Sciatic nerve (tissue), 2 donors: Measurements from ENCODE around the gene PNMA8A. TPM values are rescaled to one million over a fixed set of nuclear protein-coding genes. Genes with fewer than 3 reads are reported as not detected.
A peak's percentile ranks its signal among the peaks of the same experiment; 100 is the strongest.

Experiments used
- ATAC-seq: fragments of 200-7000 bp; cut with Tn5 transposase; one replicate; pipeline ENCODE4 v1.9.1; 2020; ENCODE audit warnings: mild to moderate bottlenecking, moderate library complexity
- DNase-seq: peaks from one replicate; pipeline ENCODE4 v3.0.0-alpha.2; 2020; ENCODE audit warnings: low spot score
- intact Hi-C: fragments of 100-400 bp; cut with DNase I; formaldehyde crosslinking; loops from one replicate; pipeline ENCODE4 v1.14.2; 2022
- total RNA-seq: library from RNA; stranded (reverse); fragmentation: NEBNext Ultra II Directional; extraction: Animal tissue kit (Norgen Biotek cat#: 25700); gene quantifications from one replicate; pipeline ENCODE4 v1.2.1, GENCODE V29; 2021
- donor health status: DM: no; HTN: no; CAD: no.
- donor health status: DM: no; HTN: no; CAD: no.

The PNMA8A gene
- total RNA-seq, 1 donor from 2014 or later, result 9.3 TPM

DNA sequence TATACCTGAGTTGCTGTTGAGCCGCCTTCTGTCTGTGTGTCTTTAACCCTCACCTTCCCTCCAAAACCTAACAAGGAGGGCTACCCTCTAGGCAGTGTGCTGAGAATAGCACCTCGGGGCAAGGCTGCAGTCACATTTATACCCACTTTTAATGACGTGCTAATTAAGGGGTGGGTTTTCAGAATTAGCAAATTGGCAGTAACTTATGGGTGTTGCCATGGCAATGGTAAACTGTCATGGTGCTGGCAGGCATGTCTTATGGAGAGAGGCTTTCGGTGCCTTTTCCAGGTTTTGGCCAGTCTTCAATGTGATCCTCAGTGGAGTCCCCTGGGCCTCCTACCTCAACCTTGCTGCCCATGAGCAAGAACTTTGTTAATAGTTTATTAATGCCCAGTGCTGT is 1.2 kb upstream of the PNMA8A start:
- ATAC-seq (no peak), DNase-seq (no peak)
- intact Hi-C loops, result no loop called here

DNA sequence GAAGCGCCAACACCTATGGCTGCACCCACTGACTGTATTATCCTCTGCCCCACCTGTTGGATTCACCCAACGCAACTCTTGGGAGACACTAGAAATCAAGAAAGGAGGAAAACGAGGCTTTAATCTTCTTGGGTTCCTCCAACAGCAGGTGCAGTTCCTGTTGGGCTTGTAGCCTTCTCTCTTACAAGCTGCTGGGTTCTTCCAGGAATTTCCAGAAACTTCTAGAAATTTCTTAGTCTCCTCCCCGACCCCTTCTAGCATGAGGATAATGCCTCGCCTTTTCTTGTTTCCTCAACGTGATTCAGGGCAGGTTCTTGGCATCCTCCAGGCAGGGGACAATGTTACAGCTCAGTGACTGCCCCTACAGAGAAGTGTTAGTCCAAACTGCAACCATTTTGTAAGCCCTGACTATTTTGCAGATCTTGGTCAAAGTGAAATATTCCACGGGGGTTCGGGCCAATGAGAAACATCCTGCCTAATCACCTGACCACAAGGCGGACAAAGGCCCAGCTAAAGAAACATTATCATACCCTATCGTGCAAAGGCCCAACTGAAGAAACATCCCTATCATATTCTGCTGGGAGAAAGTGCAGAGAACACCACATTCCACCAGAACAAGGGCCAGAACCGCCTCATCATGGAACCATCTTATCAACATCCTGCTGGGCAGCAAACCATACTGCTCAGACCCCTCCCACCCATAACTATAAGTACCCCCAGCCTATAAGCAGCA is 614 bp upstream of the PNMA8A start:
- intact Hi-C loops, result no loop called here
- DNase-seq (no peak), ATAC-seq (no peak)

DNA sequence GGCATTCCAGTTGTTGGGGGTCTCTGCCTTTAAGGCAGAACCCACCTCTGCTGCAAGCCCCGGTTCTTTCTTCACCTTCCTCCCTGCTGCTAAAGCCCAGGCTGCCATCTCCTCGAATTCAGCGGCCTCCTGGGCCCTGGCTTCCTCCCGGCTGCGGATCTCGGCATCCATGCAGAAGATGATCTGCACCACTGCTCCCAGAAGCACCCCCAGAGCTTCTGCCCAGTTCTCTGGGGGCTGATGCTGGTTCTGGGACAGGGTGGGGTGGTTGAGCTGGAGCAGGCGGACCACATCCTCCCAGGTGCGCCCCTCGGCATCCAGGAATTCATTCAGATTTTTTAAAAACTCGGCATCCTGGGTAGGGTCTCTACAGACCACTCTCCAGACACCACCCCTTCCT is 987 bp downstream of the PNMA8A start:
- intact Hi-C loops, result no loop called here
- DNase-seq (no peak), ATAC-seq (no peak)

DNA sequence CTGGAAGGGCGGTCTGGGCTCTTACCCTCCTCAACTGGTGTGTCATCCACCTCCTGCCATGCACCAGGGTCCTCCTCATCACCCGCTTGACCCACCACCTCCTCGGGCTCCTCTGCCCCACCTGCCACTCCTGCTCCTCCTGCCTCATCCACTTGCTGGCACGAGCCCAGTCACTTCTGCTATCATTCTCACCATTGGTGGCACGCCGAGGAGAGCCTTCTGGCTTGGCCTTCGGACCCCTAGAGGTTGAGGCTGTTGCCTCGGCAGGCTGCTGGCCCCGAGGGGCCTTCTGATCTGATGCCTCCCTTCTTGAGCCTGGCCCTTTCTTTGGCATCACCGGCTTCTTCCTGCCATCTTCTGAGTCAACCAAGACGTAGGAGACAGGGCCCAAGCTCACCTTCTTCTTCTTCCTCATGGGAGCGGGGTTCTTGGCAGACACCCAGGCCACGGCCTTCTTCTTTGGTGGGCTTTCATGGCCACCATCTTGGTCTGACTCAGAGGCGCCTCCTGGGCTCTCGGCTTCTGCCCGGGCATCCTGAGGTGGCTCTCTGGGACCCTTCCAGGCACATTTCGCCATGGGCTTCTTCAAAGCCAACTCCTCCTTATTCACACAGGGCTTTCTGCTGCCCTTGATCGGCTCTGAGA is 1.7 kb downstream of the PNMA8A start:
- intact Hi-C loops, result no loop called here
- DNase-seq (no peak), ATAC-seq (no peak)

DNA sequence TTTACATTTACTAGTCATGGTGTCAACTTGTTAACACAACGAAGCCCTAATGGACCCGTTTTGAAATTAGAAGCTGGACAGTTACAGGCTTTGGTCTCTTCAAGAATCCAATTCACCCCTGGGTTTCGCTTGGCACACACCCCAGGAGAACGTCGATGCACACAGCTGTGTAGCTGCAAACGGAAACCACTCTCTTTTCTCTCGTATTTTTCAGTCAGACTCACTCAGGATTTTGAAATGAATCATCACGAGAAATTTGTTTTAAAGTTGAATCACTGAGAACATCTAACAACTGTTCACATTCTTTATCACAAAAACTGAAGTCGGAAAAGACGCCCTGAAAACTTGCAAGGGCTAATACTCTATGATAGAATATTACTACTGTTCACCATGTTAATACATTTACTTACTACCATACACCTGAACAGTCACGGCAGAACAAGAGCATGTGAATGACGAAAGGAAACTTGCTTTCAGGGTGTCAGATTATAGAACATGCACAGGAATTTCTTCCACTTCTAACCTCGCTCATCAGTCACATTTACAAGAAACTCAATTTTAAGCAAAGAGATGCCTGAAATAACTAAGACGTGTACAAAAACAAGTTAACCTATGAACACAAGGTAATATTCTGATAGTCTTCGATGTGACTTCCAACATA is 4.7 kb downstream of the PNMA8A start:
- ATAC-seq, result no peak
- intact Hi-C loops, result no loop called here
- DNase-seq, result peak; percentile 73

DNA sequence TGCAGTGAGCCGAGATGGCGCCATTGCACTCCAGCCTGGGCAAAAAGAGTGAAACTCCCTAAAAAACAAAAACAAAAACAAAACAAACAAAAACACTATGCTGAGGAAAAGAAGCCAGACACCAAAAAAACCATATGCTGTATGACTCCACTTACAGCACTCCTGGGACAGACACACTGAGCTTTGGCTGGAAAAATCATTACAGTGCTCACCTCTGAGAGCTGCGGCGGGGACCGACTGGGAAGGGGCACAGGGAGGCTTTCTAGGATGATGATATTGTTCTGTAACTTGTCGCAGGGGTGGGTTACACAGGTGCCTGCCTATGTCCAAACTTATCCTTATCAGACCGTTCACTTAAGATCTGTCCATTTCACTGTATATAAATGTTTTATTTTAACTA is 7.8 kb downstream of the PNMA8A start:
- intact Hi-C loops, result loop anchor here (5.0 kb wide), 1 partner anchor 1351 kb away; no protein-coding TSS in a partner anchor

DNA sequence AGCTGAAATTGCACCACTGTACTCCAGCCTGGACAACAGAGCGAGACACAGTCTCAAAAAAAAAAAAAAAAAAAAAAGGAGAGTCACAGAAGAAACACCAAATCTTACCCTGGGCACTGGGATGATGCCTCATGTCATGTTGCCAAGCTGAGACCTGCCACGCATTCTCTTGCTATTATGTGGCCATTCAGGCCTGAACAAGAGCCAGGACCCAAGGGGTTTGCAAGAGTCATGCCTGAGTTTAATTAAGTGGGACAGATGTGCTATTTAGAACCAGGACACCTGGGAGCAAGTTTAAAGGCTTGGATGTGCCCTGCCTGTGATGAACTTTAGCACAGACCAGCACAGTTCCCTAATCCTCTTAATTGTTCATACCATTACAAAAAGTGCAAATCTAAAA is 9.8 kb downstream of the PNMA8A start:
- DNase-seq (no peak), ATAC-seq (no peak)
- intact Hi-C loops, result loop anchor here (5.0 kb wide), 1 partner anchor 1349 kb away; no protein-coding TSS in a partner anchor

More for the DNA sequence above, 7.8 kb downstream of the PNMA8A start:
- ATAC-seq, result no peak
- no peak for DNase-seq

DNA sequence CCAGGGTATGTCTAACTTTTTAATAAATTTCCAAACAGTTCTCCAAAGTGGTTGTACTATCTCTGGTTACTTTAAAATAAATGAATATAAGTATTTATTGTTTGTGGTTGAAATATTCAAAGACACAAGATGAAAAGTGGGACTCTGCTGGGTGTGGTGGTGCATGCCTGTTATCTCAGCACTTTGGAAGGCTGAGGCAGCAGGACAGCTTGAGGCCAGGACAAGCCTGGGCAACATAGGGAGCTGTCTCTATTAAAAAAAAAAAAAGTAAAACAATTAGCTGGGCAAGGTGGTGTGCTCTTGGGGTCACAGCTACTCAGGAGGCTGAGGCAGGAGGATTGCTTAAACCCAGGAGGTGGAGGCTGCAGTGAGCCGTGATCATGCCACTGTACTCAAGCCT is 10.4 kb downstream of the PNMA8A start:
- no peak for DNase-seq
- ATAC-seq, result no peak
- intact Hi-C loops, result loop anchor here (5.0 kb wide), 1 partner anchor 1349 kb away; no protein-coding TSS in a partner anchor

DNA sequence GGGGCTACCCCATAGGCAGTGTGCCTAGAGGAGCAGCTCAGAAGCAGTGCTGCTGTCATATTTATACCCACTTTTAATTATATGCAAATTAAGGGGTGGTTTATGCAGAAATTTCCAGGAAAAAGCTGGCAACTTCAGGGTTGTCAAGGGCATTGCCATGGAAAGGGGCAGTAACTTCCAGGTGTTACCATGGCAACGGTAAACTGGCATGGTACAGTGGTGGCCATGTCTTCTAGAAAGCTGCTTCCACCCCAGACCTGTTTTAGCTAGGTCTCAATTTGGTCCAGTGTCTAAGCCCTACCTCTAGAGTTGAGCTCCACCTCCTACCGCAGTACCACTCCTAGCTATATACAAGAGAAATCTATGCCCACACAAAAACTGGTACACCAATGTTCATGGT is 11.3 kb downstream of the PNMA8A start:
- DNase-seq, result no peak
- intact Hi-C loops, result loop anchor here (5.0 kb wide), 1 partner anchor 1348 kb away; no protein-coding TSS in a partner anchor
- no peak for ATAC-seq

DNA sequence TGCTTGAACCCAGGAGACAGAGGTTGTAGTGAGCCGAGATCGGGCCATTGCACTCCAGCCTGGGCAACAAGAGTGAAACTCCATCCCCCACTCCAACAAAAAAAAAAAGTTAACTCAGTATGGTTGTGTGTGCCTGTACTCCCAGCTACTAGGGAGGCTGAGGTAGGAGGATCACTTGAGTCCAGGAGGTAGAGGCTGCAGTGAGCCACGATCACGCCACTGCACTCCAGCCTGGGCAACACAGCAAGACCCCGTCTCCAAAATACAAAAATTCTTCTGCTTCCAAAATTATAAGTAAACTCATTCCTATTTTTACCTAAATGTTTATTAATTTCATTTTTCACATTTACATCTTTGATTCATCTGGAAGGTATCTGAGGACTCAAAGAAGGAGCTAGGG is 14.4 kb downstream of the PNMA8A start:
- ATAC-seq, result no peak
- intact Hi-C loops, result no loop called here
- no peak for DNase-seq

DNA sequence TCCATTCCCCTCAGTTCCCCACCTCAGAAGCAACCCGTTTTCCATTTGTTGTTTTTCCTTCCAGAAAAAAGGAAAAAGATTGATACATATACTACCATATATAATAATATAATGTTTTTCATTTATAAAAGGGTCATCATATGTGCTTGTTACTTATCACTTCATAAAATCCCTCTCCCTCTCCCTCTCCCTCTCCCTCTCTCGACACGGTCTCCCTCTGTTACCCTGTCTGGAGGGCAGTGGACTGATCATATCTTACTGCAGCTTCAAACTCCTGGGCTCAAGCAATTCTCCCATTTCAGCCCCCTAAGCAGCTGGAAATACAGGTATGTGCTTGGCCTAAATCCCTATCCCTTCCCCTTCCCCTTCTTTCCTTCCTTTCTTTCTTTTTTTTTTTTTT is 17.1 kb downstream of the PNMA8A start:
- intact Hi-C loops, result no loop called here
- no peak for ATAC-seq
- no peak for DNase-seq

DNA sequence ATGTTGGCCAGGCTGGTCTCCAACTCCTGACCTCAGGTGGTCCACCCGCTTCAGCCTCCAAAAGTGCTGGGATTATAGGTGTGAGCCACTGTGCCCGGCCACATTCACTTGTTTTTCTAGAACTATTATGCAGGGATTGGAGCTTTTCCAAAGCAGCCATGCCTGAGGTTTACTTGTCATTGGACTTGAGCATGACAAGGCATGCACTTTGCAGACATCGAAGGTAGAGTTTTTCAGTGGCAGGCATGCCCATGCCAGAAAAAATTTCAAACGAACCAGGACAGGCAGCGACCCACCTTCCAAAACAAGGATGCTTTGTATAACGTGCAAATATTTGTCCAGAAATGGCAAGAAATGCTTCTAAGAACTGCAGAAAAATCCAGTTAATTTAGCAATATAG is 17.7 kb downstream of the PNMA8A start:
- no peak for DNase-seq
- ATAC-seq, result no peak
- intact Hi-C loops, result no loop called here

DNA sequence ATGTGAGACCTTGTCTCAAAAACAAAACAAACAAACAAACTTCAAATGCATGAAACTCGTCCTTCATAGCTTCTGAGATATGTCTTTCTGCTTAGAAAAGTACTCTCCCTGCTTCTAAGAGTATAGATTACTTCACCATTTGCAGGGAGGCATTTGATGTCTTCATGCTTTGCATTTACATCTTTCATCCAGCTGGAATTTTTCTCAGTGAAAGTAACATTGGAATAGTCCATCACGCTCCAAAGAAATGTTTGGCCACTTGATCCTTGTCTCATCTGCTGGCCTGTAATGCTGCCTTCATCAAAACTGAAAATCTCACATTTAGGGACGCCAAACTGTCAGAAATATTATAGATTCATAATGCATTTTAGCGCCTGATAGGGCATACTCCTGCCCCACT is 19.2 kb downstream of the PNMA8A start:
- intact Hi-C loops, result no loop called here
- no peak for DNase-seq
- ATAC-seq, result no peak

DNA sequence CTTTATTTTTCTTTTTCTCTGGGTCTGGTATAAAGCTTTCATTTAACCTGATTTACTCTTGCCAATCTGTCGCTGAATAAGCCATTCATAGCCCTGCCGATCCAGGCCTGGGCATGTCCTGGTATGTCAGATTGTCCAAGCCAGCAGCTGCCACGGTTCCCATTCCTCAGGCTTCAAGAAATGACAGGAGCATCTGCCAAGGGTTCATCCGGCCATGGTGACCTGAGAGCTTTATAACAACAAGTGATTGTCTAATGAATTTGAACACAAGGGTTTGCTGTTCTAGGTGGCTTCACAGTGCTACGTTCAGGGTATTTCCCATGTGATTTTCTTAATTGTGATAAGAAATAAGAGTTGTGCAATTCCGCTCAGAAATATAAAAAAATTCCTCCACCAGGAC is 20.0 kb downstream of the PNMA8A start:
- DNase-seq (no peak), ATAC-seq (peak; percentile 71)
- intact Hi-C loops, result no loop called here

DNA sequence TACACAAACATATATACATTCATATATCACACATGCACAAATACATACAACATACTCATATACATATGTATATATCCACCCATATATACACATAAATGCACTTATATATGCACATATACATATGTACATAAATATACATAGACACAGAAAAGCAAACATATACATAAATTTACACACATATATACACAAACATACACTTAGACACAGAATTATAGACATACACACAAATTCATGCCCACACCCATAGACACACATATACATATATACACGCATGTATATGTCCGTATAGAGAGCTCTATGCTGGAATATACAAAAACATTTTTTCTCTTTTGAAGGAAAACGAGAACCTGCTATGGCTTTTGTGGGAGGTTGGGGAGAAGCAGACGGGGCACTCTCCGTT is 20.6 kb downstream of the PNMA8A start:
- intact Hi-C loops, result no loop called here
- no peak for DNase-seq
- no peak for ATAC-seq

DNA sequence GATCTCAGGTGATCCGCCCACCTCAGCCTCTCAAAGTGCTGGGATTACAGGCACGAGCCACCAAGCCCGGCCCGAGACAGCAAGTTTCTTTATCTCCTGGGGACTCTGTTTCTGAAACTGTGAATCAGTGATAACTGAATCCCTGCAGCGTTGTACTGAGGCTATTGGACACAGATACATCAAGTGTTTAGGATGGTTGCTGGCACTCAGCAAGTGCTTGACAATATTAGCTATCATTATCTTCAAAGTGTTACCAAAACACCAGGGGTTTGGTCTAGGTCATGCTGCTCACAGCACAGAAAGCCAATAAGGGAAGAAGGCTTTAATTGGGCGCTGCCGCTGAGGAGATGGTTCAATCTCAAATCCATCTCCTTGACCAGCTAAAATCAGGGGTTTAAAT is 22.1 kb downstream of the PNMA8A start:
- intact Hi-C loops, result no loop called here
- no peak for DNase-seq
- no peak for ATAC-seq

DNA sequence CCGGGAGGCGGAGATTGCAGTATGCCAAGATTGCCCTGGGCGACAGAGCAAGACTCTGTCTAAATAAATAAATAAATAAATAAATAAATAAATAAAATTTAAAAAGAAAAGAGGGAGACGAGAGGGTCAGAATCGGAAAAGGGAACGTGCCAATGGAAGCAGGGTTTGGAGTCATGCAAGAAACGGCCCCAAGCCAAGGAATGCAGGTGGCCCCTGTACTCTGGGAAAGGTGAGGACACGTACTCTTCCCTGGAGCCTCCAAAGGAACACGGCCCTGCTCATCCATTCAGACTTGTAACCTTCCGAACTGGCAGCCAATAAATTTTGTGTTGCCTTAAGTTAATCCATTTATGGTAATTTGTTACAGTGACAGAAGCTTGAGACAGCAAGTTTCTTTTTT is 22.8 kb downstream of the PNMA8A start:
- no peak for ATAC-seq
- no peak for DNase-seq
- intact Hi-C loops, result no loop called here

DNA sequence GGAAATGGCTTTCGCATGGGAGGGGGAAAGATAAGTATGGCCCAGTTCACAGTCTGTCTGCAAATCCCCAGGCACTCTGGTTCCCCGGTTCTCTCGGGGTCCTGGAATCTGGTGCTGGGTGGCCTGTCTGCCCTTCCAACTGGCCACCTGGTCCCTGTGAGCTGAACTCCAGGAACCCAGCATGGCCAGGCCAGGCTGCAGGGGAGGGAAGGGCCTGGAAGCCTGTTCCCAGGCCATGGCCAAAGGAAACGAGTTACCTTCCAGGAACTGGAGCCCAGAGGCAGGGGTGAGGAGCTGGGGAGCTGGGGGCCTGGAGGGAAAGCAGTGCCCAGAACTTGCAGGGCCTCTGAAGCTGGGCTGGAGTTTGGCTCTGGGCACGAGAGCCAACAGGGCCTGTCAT is 23.5 kb downstream of the PNMA8A start:
- DNase-seq (no peak), ATAC-seq (no peak)
- intact Hi-C loops, result no loop called here

DNA sequence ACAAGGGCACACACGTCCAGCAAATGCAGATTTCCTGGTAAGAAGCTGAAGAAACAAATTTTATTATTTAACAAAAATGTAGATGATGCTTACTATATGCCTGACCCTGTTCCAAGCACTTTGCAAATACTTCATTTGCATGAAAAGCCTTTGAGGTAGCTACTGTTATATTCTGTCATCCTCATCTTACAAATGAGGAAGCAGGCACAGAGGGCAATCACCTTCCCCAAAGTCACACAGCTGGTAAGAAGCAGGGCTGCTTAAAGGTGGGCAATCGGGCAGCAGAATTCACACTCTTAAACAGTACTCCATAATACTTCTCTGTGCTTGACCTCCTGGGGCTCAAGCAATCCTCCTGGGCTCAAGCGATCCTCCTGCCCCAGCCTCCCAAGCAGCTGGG is 24.4 kb downstream of the PNMA8A start:
- no peak for ATAC-seq
- DNase-seq, result no peak
- intact Hi-C loops, result no loop called here

DNA sequence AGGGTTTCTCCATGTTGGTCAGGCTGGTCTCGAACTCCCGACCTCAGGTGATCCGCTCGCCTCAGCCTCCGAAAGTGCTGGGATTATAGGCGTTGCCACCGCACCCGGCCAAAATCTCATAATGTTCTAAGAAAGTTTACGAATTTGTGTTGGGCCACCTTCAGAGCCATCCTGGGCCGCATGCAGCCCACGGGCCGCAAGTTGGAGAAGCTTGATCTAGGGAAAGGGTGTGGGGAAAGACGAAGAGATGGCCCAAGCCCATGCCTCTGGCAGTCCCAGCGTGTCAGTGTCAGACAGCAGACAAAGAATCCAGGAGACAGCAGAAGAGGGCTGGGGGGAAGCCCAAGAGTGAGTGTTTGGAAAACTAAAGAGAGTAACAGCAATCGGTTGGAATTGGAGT is 25.3 kb downstream of the PNMA8A start:
- ATAC-seq, result no peak
- no peak for DNase-seq
- intact Hi-C loops, result no loop called here
